ENCODE results near the gene ZDHHC12. TPM values are rescaled to one million over a fixed set of nuclear protein-coding genes. Genes with fewer than 3 reads are reported as not detected.

The ZDHHC12 gene
- total RNA-seq: 49.6 TPM

DNA sequence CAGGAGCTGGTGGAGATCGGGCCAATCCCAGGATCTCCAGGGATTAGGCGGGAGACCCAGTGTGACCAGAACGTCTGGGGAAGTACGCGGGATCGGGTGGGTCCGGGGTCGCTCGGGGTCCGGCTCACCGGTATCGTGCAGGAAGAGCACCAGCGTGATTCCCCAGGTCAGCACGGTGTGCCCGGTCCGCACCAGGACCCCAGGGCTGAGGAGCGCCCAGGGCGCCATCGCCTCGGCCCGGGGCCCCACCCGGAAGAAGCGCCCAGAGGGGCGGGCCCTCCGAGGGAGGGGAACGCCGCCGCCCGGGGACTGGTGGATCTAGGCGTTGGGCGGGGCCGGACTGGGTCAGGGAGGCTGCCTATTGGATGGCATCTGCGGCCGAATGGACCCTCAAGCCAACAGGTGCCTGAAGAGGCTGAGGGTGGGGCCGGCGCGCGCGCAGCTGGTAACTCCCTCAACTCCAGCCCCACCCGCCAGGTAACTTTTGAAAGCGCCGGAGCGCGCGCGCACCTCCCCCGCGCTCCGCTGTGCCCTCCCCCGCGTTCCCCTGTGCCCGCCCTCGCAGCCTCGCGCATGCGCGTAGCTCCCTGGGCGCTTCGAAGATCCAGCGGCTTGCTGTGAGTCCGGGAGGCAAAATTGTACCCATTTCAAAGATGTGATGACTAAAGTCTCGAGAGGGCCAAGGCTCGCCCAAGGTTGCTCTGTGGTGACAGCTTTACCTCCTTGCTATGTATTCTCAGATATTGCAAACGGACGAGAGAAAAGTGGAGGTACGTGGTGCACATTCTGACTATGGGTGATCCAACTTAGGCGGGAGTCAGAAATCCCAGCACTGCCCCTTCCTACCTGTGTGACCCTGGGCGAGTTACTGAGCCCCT lies at the start of gene ZDHHC12:
Gene ZDHHC12 (minus strand): TSS at position 262 of the 878 bp plus-strand sequence. CDS start 34 bp downstream, at position 228.
- Histone ChIP-seq H3K4me3 (peak within 1 kb of the TSS; percentile 58 to 70), H3K9me3 (no peaks in the 10 kb centered on the region), H3K36me3 (peaks cover 0 to 4% of the 10 kb centered on the region in 2 donors), H3K27me3 (no peaks in the 10 kb centered on the region), H3K27ac (peak within 1 kb of the TSS; percentile 80 to 82), H3K4me1 (no peaks in the 10 kb centered on the region)
- no peak for TF ChIP-seq CTCF (IDR thresholded peaks at IDR 0.05)
- DNase-seq (ENCODE audit: low spot score in 2 of 2): peak; percentile 93 to 97
- intact Hi-C loops (cut with DNase I): loop anchor here (1.0 to 2.0 kb wide), 3 partner anchors 22 to 47 kb away; partner anchors contain the start of genes PKN3, SET and ZER1

- no peaks in the 10 kb centered on the region for H3K9me3 ChIP-seq
- intact Hi-C loops (cut with DNase I): loop anchor here (5.0 kb wide), 1 partner anchor 1049 kb away; the partner anchor contains the start of gene TOR1A
- H3K4me3 ChIP-seq: no peak overlapping the region
- no peak for DNase-seq (ENCODE audit: low spot score in 2 of 2)
- H3K4me1 ChIP-seq: peaks cover 0 to 23% of the 10 kb centered on the region in 2 donors
- H3K27me3 ChIP-seq: no peaks in the 10 kb centered on the region
- H3K36me3 ChIP-seq: no peaks in the 10 kb centered on the region
- H3K27ac ChIP-seq: no peak overlapping the region
- no peak for TF ChIP-seq CTCF (IDR thresholded peaks at IDR 0.05)
Measured at GRCh38 chr9:128773049-128773448, 49.1 kb upstream of the ZDHHC12 start.

- no peaks in the 10 kb centered on the region for H3K27me3 ChIP-seq
- peak within 1 kb of the TSS; percentile 84 to 85 for H3K4me3 ChIP-seq
- DNase-seq (ENCODE audit: low spot score in 2 of 2): peak; percentile 56 to 95
- H3K4me1 ChIP-seq: peaks cover 0 to 23% of the 10 kb centered on the region in 2 donors
- H3K27ac ChIP-seq: peak within 1 kb of the TSS; percentile 88 to 95
- H3K9me3 ChIP-seq: no peaks in the 10 kb centered on the region
- intact Hi-C loops (cut with DNase I): loop anchor here (1.0 to 5.0 kb wide), 4 partner anchors 15 to 1050 kb away; partner anchors contain the start of genes PKN3, TBC1D13, TOR1A and ZDHHC12
- no peaks in the 10 kb centered on the region for H3K36me3 ChIP-seq
- TF ChIP-seq CTCF (IDR thresholded peaks at IDR 0.05): peak in 1 of 3 experiments; percentile 14
Measured at GRCh38 chr9:128771745-128772519, 48.0 kb upstream of the ZDHHC12 start, which contains the start of gene ZER1. ZER1 (minus strand) TSS chr9:128771927; CDS start chr9:128755565, 16,362 bp downstream.

GRCh38 chr9:128771094-128771721 lies 47.3 kb upstream of the ZDHHC12 start:
- Histone ChIP-seq H3K9me3 (no peaks in the 10 kb centered on the region), H3K36me3 (no peaks in the 10 kb centered on the region), H3K4me1 (peaks cover 0 to 23% of the 10 kb centered on the region in 2 donors), H3K4me3 (peak overlapping the region; percentile 84 to 85), H3K27me3 (no peaks in the 10 kb centered on the region), H3K27ac (peak overlapping the region; percentile 88 to 95)
- no peak for DNase-seq (ENCODE audit: low spot score in 2 of 2)
- intact Hi-C loops (cut with DNase I): loop anchor here (1.0 to 5.0 kb wide), 4 partner anchors 16 to 1051 kb away; partner anchors contain the start of genes PKN3, TBC1D13, TOR1A and ZDHHC12
- no peak for TF ChIP-seq CTCF (IDR thresholded peaks at IDR 0.05)

Data from ascending aorta (tissue), 2 donors.